GM12892 (cell line): ENCODE measurements around the gene TCFL5.

ENCODE experiments used
- POLR2A ChIP-seq: IDR thresholded peaks from 2 replicates; pipeline ENCODE4 v1.6.1; 2011; ENCODE audit warnings: low read depth, low read length, control low read depth
- POLR2AphosphoS5 ChIP-seq: IDR thresholded peaks from 2 replicates; pipeline ENCODE4 v1.6.1; 2011; ENCODE audit warnings: low read depth, low read length, control low read depth
- TAF1 ChIP-seq: IDR thresholded peaks from 2 replicates; pipeline ENCODE4 v1.6.1; 2011; ENCODE audit warnings: low read depth, mild to moderate bottlenecking, control low read depth, low read length, borderline replicate concordance

DNA sequence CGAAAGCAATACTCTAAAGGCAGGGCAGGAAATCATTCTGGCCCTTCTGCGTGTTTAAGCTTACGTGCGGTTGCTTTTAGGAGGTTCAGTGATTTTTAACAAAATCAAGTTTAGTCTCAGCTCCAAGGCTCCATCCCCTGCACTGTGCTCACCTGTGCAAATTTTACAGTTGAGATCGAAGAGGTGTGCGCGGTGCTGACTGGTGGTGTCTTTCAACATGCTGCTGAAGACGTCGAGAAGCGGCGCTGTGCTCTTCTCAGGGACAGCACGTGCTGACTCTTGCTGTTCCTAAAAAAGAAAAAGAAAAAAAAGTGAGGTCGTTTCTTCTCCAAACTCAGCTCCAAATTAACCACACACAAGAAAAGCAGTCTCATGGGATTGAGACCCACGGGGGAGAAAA, 32.6 kb upstream of the TCFL5 start:
- no peak for TF ChIP-seq POLR2A
- TF ChIP-seq POLR2AphosphoS5: no peak
- no peak for TF ChIP-seq TAF1
